Keratinocyte (primary cell): ENCODE data around the gene ABHD2. TPM values are rescaled to one million over a fixed set of nuclear protein-coding genes. Genes with fewer than 3 reads are reported as not detected.

ENCODE experiments used
- DNase-seq: peaks from one replicate; pipeline ENCODE4 v3.0.0-alpha.2; 2011; ENCODE audit warnings: low read depth, missing footprints, low spot score
- FAIRE-seq: peaks from 2 replicates; lab custom pipeline; 2011; peaks lifted over from hg19 to GRCh38; lab: Jason Lieb, UNC
- H2AFZ ChIP-seq: 2 replicates; pipeline ENCODE4 v1.6.0; 2012; ENCODE audit warnings: low read length, control low read depth, inconsistent platforms; ENCODE audit not compliant: control insufficient read depth
- H3K27ac ChIP-seq: 2 replicates; pipeline ENCODE4 v1.5.1; 2011; ENCODE audit warnings: low read length; ENCODE audit not compliant: control insufficient read depth, insufficient read depth
- H3K27me3 ChIP-seq: 3 replicates; pipeline ENCODE4 v1.6.0; 2011; ENCODE audit warnings: low read length; ENCODE audit not compliant: control insufficient read depth, insufficient read depth; ENCODE audit errors: extremely low read depth
- H3K36me3 ChIP-seq, 2 experiments: 2 replicates in 1 of 2; 3 replicates in 1 of 2; pipeline ENCODE4 v1.5.1; 2011; ENCODE audit warnings: low read length in 2 of 2, mild to moderate bottlenecking in 1 of 2; ENCODE audit not compliant: control insufficient read depth in 2 of 2, insufficient read depth in 2 of 2; ENCODE audit errors: extremely low read depth in 1 of 2
- H3K4me1 ChIP-seq: 3 replicates; pipeline ENCODE4 v1.5.1; 2011; ENCODE audit warnings: low read length; ENCODE audit not compliant: control insufficient read depth, insufficient read depth; ENCODE audit errors: extremely low read depth
- H3K4me2 ChIP-seq: 3 replicates; pipeline ENCODE4 v1.6.0; 2011; ENCODE audit warnings: low read depth, low read length; ENCODE audit not compliant: control insufficient read depth, insufficient read depth; ENCODE audit errors: extremely low read depth
- H3K4me3 ChIP-seq, 3 experiments: fragments of 200-600 bp in 1 of 3; sonication (generic) in 1 of 3; 2 replicates in 2 of 3; 3 replicates in 1 of 3; pipeline ENCODE4 v1.5.1; 2011 to 2016; ENCODE audit warnings: low read length in 3 of 3, mild to moderate bottlenecking in 3 of 3, control low read depth in 2 of 3, inconsistent platforms in 1 of 3, low read depth in 1 of 3, mixed read lengths in 1 of 3, mixed run types in 1 of 3, moderate library complexity in 1 of 3; ENCODE audit not compliant: control insufficient read depth in 2 of 3, insufficient read depth in 2 of 3; ENCODE audit errors: extremely low read depth in 1 of 3
- H3K79me2 ChIP-seq: 2 replicates; pipeline ENCODE4 v1.6.0; 2012; ENCODE audit warnings: low read length; ENCODE audit not compliant: control insufficient read depth, insufficient read depth
- H3K9ac ChIP-seq: 3 replicates; pipeline ENCODE4 v1.6.0; 2011; ENCODE audit warnings: low read length; ENCODE audit not compliant: control insufficient read depth, insufficient read depth; ENCODE audit errors: extremely low read depth
- H3K9me1 ChIP-seq: 3 replicates; pipeline ENCODE4 v1.6.0; 2011; ENCODE audit warnings: low read length; ENCODE audit not compliant: control insufficient read depth, insufficient read depth; ENCODE audit errors: extremely low read depth
- H3K9me3 ChIP-seq: 2 replicates; pipeline ENCODE4 v1.5.1; 2012; ENCODE audit warnings: low read depth, low read length; ENCODE audit not compliant: control insufficient read depth
- H4K20me1 ChIP-seq: 3 replicates; pipeline ENCODE4 v1.6.0; 2011; ENCODE audit warnings: low read length; ENCODE audit not compliant: control insufficient read depth, insufficient read depth; ENCODE audit errors: extremely low read depth
- CTCF ChIP-seq, 3 experiments: IDR thresholded peaks in 1 of 3; conservative IDR thresholded peaks in 1 of 3; optimal IDR thresholded peaks in 1 of 3; 2 replicates in 2 of 3; 3 replicates in 1 of 3; pipeline versions ENCODE3 to v1.5.1; 2011; ENCODE audit warnings: low read length in 3 of 3, mild to moderate bottlenecking in 3 of 3, moderate library complexity in 2 of 3, control low read depth in 1 of 3, inconsistent platforms in 1 of 3; ENCODE audit not compliant: insufficient read depth in 2 of 3; ENCODE audit errors: extremely low read depth in 1 of 3
- EZH2 ChIP-seq: IDR thresholded peaks from one replicate; pipeline ENCODE4 v1.6.1; 2012; ENCODE audit warnings: inconsistent platforms, mild to moderate bottlenecking, low read length, moderate library complexity
- dilution Hi-C: fragments of 300-500 bp; cut with MboI; formaldehyde crosslinking; loops from one replicate; pipeline ENCODE4 v1.7.0; 2020; ENCODE audit warnings: low sequenced_read_pairs; ENCODE audit not compliant: extremely low pct_ligation_motif_present
- polyA plus RNA-seq, 5 experiments: library from polyadenylated mRNA; depleted of rRNA in 3 of 5; stranded (reverse) in 3 of 5; stranded (forward) in 1 of 5; unstranded in 1 of 5; fragments of >200 nt; gene quantifications; 1 replicate in 1 of 5; 2 replicates in 3 of 5; 3 replicates in 1 of 5; pipeline versions ENCODE4 v1.2.1 to v1.2.3, GENCODE V29; 2011 to 2012; ENCODE audit warnings: missing spikeins in 2 of 5, low read depth in 1 of 5, low replicate concordance in 1 of 5

Gene ABHD2
- polyA plus RNA-seq, 1 donor (not counting 4 experiments of a cell fraction or from before 2014, with no cell fraction given) = 22.8 TPM

GRCh38 chr15:89221543-89221942 lies 133.3 kb downstream of the ABHD2 start, which contains the start of gene RLBP1:
Gene RLBP1 (minus strand): TSS chr15:89221579. CDS start chr15:89218975, 2,604 bp downstream.
- Histone ChIP-seq H3K9me1 (no peaks in the 10 kb centered on the region), H3K4me1 (no peaks in the 10 kb centered on the region), H4K20me1 (no peaks in the 10 kb centered on the region), H3K9me3 (no peaks in the 10 kb centered on the region), H3K4me3 (no peak within 1 kb of the TSS), H3K36me3 (no peaks in the 10 kb centered on the region), H3K79me2 (no peaks in the 10 kb centered on the region), H3K27me3 (peaks cover 16% of the 10 kb centered on the region), H2AFZ (no peak within 1 kb of the TSS), H3K4me2 (no peak within 1 kb of the TSS), H3K27ac (no peak within 1 kb of the TSS), H3K9ac (no peak within 1 kb of the TSS)
- TF ChIP-seq EZH2 = no peak
- TF ChIP-seq CTCF (optimal IDR thresholded peaks at IDR 0.05 in 1 of 3, IDR thresholded peaks at IDR 0.05 in 1 of 3, conservative IDR thresholded peaks at IDR 0.05 in 1 of 3; ENCODE audit: extremely low read depth in 1 of 3, insufficient read depth in 2 of 3, low read length in 3 of 3) = no peak
- dilution Hi-C loops = no loop called here
- FAIRE-seq = no peak
- DNase-seq = no peak

- H3K36me3 ChIP-seq = no peaks in the 10 kb centered on the region
- dilution Hi-C loops = no loop called here
- no peaks in the 10 kb centered on the region for H3K9me1 ChIP-seq
- no peak for DNase-seq
- H2AFZ ChIP-seq = no peak overlapping the region
- no peak overlapping the region for H3K4me2 ChIP-seq
- H3K4me3 ChIP-seq = no peak overlapping the region
- no peaks in the 10 kb centered on the region for H4K20me1 ChIP-seq
- TF ChIP-seq EZH2 (no peak), CTCF (optimal IDR thresholded peaks at IDR 0.05 in 1 of 3, IDR thresholded peaks at IDR 0.05 in 1 of 3, conservative IDR thresholded peaks at IDR 0.05 in 1 of 3; ENCODE audit: extremely low read depth in 1 of 3, insufficient read depth in 2 of 3, low read length in 3 of 3) (no peak)
- no peaks in the 10 kb centered on the region for H3K79me2 ChIP-seq
- H3K9ac ChIP-seq = no peak overlapping the region
- H3K4me1 ChIP-seq = no peaks in the 10 kb centered on the region
- no peak for FAIRE-seq
- H3K27ac ChIP-seq = no peak overlapping the region
- peaks cover 1% of the 10 kb centered on the region for H3K27me3 ChIP-seq
- no peaks in the 10 kb centered on the region for H3K9me3 ChIP-seq
These were observed 137.3 kb downstream of the ABHD2 start for GRCh38 chr15:89225588-89225987.
